GM12864 (cell line): ENCODE results near the gene TPI1.

ENCODE experiments used
- DNase-seq: peaks from one replicate; pipeline ENCODE4 v3.0.0-alpha.2; 2011; ENCODE audit warnings: low read depth
- H3K4me3 ChIP-seq: 2 replicates; pipeline ENCODE4 v1.5.1; 2011; ENCODE audit warnings: mild to moderate bottlenecking, low read depth, low read length, control low read depth
- TF ChIP-seq, protein P1 (sequence below): IDR thresholded peaks from 2 replicates; pipeline ENCODE4 v1.5.1; 2011; ENCODE audit warnings: low read depth, mild to moderate bottlenecking, moderate library complexity, low read length, control low read depth, inconsistent platforms; ENCODE audit errors: missing control alignments

TPI1 gene

DNA sequence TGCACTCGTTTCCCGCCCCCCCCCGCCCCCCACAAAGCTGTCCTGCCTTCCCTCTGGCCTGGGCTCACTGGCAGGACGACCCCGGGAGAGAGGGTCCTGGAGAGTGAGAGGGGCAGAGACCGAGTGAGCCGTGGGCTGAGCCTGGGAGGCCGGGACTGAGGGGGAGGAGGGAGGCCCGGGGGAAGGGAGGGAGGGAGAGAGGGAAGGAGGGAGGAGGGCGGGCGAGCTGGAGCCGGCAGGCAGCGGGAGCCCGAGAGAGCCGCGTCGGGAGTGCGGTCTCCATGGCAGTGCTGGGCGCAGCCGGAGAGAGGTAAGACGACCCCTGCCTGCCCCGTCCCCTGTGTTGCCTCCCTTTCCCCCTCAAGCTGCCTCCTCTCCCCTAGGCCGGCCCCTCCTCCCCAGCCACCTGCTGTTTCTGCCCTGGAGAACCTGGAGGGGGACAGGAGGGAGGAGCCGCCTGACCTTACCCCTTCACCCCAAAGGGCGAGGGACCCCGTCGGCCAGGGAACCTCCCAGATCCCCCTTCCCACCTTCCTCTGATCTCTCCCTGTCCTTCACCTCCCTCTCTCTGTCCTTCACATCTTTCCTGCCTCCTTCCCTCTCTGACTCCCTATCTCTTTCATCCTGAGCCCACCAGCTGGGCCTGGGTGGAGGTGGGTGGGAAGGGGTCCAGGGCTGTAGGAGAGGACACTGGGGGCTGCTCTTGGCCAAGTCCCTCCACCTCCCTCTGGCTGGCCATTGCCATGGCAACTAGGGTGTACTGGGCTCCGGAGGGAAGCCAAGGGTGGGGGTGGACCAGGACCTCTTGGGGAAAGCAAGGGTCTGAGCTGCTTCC is 45.5 kb upstream of the TPI1 start, which contains the start of gene GPR162:
TSS of gene GPR162 (plus strand) at position 231 of the 835 bp plus-strand sequence. CDS start 2,078 bp downstream, outside the sequence.
- no peak within 1 kb of the TSS for H3K4me3 ChIP-seq
- TF ChIP-seq, protein P1, sequence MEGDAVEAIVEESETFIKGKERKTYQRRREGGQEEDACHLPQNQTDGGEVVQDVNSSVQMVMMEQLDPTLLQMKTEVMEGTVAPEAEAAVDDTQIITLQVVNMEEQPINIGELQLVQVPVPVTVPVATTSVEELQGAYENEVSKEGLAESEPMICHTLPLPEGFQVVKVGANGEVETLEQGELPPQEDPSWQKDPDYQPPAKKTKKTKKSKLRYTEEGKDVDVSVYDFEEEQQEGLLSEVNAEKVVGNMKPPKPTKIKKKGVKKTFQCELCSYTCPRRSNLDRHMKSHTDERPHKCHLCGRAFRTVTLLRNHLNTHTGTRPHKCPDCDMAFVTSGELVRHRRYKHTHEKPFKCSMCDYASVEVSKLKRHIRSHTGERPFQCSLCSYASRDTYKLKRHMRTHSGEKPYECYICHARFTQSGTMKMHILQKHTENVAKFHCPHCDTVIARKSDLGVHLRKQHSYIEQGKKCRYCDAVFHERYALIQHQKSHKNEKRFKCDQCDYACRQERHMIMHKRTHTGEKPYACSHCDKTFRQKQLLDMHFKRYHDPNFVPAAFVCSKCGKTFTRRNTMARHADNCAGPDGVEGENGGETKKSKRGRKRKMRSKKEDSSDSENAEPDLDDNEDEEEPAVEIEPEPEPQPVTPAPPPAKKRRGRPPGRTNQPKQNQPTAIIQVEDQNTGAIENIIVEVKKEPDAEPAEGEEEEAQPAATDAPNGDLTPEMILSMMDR: no peak
- DNase-seq: no peak

GRCh38 chr12:6822426-6823135 is 44.8 kb upstream of the TPI1 start:
- DNase-seq: no peak
- no peak overlapping the region for H3K4me3 ChIP-seq
- TF ChIP-seq, protein P1: no peak

- DNase-seq: no peak
- no peak overlapping the region for H3K4me3 ChIP-seq
- TF ChIP-seq, protein P1: no peak
Observed at GRCh38 chr12:6823182-6824084, 43.9 kb upstream of the TPI1 start.

DNA sequence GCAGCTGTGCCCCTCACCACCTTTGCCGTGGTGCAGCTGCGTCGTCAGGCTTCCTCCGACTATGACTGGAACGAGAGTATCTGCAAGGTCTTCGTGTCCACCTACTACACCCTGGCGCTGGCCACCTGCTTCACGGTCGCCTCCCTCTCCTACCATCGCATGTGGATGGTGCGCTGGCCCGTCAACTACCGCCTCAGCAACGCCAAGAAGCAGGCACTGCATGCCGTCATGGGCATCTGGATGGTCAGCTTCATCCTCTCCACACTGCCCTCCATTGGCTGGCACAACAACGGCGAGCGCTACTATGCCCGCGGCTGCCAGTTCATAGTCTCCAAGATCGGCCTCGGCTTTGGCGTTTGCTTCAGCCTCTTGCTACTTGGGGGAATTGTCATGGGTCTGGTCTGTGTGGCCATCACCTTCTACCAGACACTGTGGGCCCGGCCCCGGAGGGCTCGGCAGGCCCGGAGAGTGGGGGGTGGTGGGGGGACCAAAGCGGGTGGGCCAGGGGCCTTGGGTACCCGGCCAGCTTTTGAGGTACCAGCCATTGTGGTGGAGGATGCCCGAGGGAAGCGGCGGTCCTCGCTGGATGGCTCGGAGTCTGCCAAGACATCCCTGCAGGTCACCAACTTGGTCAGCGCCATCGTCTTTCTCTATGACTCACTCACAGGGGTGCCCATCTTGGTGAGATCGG is 43.1 kb upstream of the TPI1 start:
- no peak for DNase-seq
- H3K4me3 ChIP-seq: no peak overlapping the region
- TF ChIP-seq, protein P1: no peak

DNA sequence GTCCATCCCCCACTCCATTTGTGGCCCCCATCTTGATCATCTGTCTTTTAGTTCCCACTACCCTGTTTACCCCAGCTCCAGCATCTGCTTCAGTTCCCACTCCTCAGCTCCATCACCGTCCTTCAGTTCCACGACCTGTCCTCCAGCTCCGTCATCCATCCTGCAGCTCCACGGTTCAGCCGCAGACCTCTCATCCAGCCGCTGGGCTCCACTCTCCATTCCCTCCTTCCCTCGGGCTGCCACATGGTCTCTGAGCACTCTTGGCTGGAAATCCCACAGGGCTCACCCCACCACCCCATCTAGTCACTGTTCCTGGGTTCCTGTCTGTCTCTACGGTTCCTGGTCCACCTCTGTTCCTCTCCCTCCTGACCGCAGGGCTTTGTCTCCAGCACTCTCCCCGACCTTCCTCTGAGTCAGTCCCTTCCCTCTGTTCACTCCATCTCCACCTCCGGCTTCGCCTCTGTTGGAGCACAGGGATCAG is 42.4 kb upstream of the TPI1 start:
- TF ChIP-seq, protein P1: no peak
- no peak for DNase-seq
- no peak overlapping the region for H3K4me3 ChIP-seq
